SU-DHL-6 (cell line): ENCODE results near the gene MUC6.

Experiments
- EZH2phosphoT487 ChIP-seq: fragments of 200-600 bp; sonication (generic), shearing (Covaris generic); conservative IDR thresholded peaks from 2 replicates; pipeline ENCODE4 v1.6.1; 2018; ENCODE audit warnings: mild to moderate bottlenecking, antibody characterized with exemption, low read length, moderate library complexity, mixed read lengths
- TF ChIP-seq, protein P1 (sequence below): fragments of 200-600 bp; sonication (generic); IDR thresholded peaks from one replicate; pipeline ENCODE4 v1.5.1; 2017; ENCODE audit warnings: antibody characterized with exemption, mild to moderate bottlenecking, low read length, moderate library complexity; ENCODE audit not compliant: insufficient read depth, poor library complexity, severe bottlenecking

DNA sequence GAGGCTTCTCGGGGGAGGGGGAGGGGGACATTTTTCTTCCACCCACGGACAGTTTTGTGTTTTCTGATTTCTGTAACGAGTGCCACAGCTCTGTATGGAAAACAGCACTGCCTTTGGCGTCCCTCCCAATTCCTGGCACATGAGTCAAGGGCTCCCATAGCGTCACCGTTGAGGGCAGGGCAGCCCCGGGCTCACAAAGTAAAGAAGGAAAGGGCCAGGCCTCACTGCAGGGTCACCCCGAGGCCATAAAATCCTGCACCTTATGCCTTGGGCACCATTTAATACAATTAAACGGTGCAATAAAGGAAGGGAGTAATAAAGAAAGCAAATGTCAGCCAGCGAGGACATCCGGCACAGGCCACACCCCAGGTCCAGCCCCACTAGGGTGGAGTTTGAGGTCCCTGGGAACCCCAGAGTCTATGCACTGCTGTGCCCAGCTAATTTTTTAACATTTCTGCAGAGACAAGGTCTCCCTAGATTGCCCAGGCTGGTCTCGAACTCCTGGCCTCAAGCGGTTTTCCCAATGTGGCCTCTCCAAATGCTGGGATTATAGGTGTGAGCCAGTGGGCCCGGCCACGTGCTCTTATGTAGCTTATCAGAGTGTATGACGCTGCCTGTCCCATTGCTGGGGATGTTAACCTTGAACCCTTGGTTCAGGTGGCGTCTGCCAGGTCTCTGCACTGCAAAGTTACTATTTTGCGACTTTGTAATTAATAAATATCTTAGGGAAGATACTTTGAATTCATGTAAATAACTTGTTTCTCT, 24.5 kb upstream of the MUC6 start:
- TF ChIP-seq, protein P1, sequence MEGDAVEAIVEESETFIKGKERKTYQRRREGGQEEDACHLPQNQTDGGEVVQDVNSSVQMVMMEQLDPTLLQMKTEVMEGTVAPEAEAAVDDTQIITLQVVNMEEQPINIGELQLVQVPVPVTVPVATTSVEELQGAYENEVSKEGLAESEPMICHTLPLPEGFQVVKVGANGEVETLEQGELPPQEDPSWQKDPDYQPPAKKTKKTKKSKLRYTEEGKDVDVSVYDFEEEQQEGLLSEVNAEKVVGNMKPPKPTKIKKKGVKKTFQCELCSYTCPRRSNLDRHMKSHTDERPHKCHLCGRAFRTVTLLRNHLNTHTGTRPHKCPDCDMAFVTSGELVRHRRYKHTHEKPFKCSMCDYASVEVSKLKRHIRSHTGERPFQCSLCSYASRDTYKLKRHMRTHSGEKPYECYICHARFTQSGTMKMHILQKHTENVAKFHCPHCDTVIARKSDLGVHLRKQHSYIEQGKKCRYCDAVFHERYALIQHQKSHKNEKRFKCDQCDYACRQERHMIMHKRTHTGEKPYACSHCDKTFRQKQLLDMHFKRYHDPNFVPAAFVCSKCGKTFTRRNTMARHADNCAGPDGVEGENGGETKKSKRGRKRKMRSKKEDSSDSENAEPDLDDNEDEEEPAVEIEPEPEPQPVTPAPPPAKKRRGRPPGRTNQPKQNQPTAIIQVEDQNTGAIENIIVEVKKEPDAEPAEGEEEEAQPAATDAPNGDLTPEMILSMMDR, result no peak
- no peak for TF ChIP-seq EZH2phosphoT487
